Peyer's patch (tissue), 4 donors: ENCODE measurements around the gene SMCP.

Experiments
- POLR2A ChIP-seq, 2 donors: fragments of 450-650 bp; IDR thresholded peaks; one replicate each; pipeline ENCODE4 v1.5.1; 2017; ENCODE audit warnings: antibody characterized with exemption in 2 of 2, mild to moderate bottlenecking in 2 of 2, moderate library complexity in 2 of 2
- TF ChIP-seq, protein P1 (sequence below), 6 experiments: fragments of 450-650 bp in 4 of 6; fragments of 200-600 bp in 2 of 6; sonication (generic) in 1 of 6; IDR thresholded peaks; one replicate each; pipeline ENCODE4 v1.5.1; 2017 to 2019; ENCODE audit warnings: antibody characterized with exemption in 6 of 6, mild to moderate bottlenecking in 3 of 6, moderate library complexity in 1 of 6

DNA sequence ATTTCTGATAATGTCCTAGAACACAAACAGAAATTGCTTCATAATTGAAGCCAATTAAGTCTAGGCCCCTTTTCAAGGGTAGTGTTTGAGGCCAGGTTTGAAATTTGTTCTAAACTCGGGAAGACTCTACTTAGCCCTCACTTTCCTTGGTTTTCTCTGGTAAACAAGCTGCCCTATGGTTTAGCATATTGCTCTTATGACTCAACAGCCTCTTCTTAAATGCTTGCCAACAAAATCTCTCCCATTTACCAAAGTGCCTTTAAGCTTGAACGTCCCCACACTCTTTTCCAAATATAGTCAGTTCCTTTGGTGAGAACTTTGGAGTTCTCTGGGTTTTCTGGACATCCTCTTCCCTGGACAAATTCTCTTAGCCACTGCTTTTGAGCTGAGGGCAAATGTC, 41.3 kb upstream of the SMCP start:
- TF ChIP-seq, protein P1, sequence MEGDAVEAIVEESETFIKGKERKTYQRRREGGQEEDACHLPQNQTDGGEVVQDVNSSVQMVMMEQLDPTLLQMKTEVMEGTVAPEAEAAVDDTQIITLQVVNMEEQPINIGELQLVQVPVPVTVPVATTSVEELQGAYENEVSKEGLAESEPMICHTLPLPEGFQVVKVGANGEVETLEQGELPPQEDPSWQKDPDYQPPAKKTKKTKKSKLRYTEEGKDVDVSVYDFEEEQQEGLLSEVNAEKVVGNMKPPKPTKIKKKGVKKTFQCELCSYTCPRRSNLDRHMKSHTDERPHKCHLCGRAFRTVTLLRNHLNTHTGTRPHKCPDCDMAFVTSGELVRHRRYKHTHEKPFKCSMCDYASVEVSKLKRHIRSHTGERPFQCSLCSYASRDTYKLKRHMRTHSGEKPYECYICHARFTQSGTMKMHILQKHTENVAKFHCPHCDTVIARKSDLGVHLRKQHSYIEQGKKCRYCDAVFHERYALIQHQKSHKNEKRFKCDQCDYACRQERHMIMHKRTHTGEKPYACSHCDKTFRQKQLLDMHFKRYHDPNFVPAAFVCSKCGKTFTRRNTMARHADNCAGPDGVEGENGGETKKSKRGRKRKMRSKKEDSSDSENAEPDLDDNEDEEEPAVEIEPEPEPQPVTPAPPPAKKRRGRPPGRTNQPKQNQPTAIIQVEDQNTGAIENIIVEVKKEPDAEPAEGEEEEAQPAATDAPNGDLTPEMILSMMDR (IDR thresholded peaks at IDR 0.05) = no peak
- no peak for TF ChIP-seq POLR2A (IDR thresholded peaks at IDR 0.05)
